22Rv1 (cell line): ENCODE measurements around the gene TMEM170B.

Experiments
- CTCF ChIP-seq: fragments of 450-650 bp; IDR thresholded peaks from 2 replicates; pipeline ENCODE4 v1.5.1; 2017; ENCODE audit warnings: mild to moderate bottlenecking
- ZFX ChIP-seq: fragments of 450-650 bp; IDR thresholded peaks from 2 replicates; pipeline ENCODE4 v1.6.1; 2017; ENCODE audit warnings: antibody characterized with exemption, borderline replicate concordance

GRCh38 chr6:11586536-11586935, 49.0 kb downstream of the TMEM170B start:
- TF ChIP-seq CTCF = no peak
- TF ChIP-seq ZFX = no peak
